GM12878 (cell line): ENCODE measurements around the gene ADAMTSL2. TPM values are rescaled to one million over a fixed set of nuclear protein-coding genes. Genes with fewer than 3 reads are reported as not detected.

Experiments used
- ATAC-seq: fragments of 200-7000 bp; cut with Tn5 transposase; 3 replicates; pipeline ENCODE4 v1.9.1; 2020; ENCODE audit warnings: mild to moderate bottlenecking, moderate library complexity
- BruUV-seq: library from RNA; stranded (reverse); fragments of 400-500 nt; replicated peaks from 2 replicates; lab custom pipeline; 2021; lab: Mats Ljungman, UMichigan
- CTCF ChIA-PET: fragments of 300-600 bp; sonication (Branson Sonifier 250); formaldehyde crosslinking; extraction: SDS; loops from one replicate; lab custom pipeline; 2021; ENCODE audit warnings: inconsistent platforms; lab: Yijun Ruan, JAX
- POLR2A ChIA-PET: fragments of 350-600 bp; formaldehyde crosslinking; extraction: SDS; loops from one replicate; lab custom pipeline; 2021; ENCODE audit warnings: inconsistent platforms; lab: Charles Lee
- RAD21 ChIA-PET: fragments of 300-600 bp; sonication (Branson Sonifier 250); formaldehyde crosslinking; loops from one replicate; lab custom pipeline; 2023; ENCODE audit warnings: antibody characterized with exemption; ENCODE audit not compliant: unreplicated experiment; lab: Charles Lee
- SMC1A ChIA-PET: fragments of 300-600 bp; sonication (Branson Sonifier 250); formaldehyde crosslinking; loops from one replicate; lab custom pipeline; 2023; ENCODE audit not compliant: unreplicated experiment, uncharacterized antibody; lab: Charles Lee
- DNase-seq: peaks from one replicate; pipeline ENCODE4 v3.0.0-alpha.2; 2011; ENCODE audit warnings: low read depth, low spot score
- FAIRE-seq: peaks from 3 replicates; lab custom pipeline; 2011; peaks lifted over from hg19 to GRCh38; lab: Jason Lieb, UNC
- H2AFZ ChIP-seq: 2 replicates; pipeline ENCODE4 v1.6.0; 2011; ENCODE audit warnings: low read depth, low read length, control low read depth; ENCODE audit not compliant: control insufficient read depth
- H3K27ac ChIP-seq: 2 replicates; pipeline ENCODE4 v1.5.1; 2011; ENCODE audit warnings: control low read depth; ENCODE audit not compliant: control insufficient read depth, insufficient read depth
- H3K27me3 ChIP-seq, 2 experiments: replicated peaks in 1 of 2; 2 replicates each; pipeline versions ENCODE4 v1.6.0 to v1.6.1; 2011; ENCODE audit warnings: low read length in 1 of 2; ENCODE audit not compliant: control insufficient read depth in 2 of 2, insufficient read depth in 2 of 2
- H3K36me3 ChIP-seq, 2 experiments: 2 replicates each; pipeline ENCODE4 v1.5.1; 2011; ENCODE audit warnings: low read length in 1 of 2; ENCODE audit not compliant: control insufficient read depth in 2 of 2, insufficient read depth in 2 of 2
- H3K4me1 ChIP-seq: 2 replicates; pipeline ENCODE4 v1.6.1; 2011; ENCODE audit warnings: mild to moderate bottlenecking, low read length, moderate library complexity, mixed read lengths; ENCODE audit not compliant: control insufficient read depth, insufficient read depth
- H3K4me2 ChIP-seq: 2 replicates; pipeline ENCODE4 v1.6.0; 2011; ENCODE audit warnings: control low read depth; ENCODE audit not compliant: control insufficient read depth, insufficient read depth
- H3K4me3 ChIP-seq: fragments of 200-600 bp; sonication (generic); 2 replicates; pipeline ENCODE4 v1.5.1; 2016
- H3K79me2 ChIP-seq: 2 replicates; pipeline ENCODE4 v1.6.0; 2011; ENCODE audit warnings: low read length; ENCODE audit not compliant: control insufficient read depth, insufficient read depth
- H3K9ac ChIP-seq: 2 replicates; pipeline ENCODE4 v1.8.0; 2011; ENCODE audit warnings: low read length, control low read depth, mixed read lengths; ENCODE audit not compliant: control insufficient read depth, insufficient read depth
- H3K9me3 ChIP-seq: replicated peaks from 3 replicates; pipeline ENCODE4 v1.5.1; 2011; ENCODE audit warnings: mild to moderate bottlenecking, low read length; ENCODE audit not compliant: control insufficient read depth, insufficient read depth
- H4K20me1 ChIP-seq: 2 replicates; pipeline ENCODE4 v1.6.0; 2011; ENCODE audit not compliant: control insufficient read depth, insufficient read depth
- BACH1 ChIP-seq: fragments of 450-650 bp; IDR thresholded peaks from 2 replicates; pipeline ENCODE4 v1.6.1; 2017; ENCODE audit warnings: mild to moderate bottlenecking, borderline replicate concordance
- BCL3 ChIP-seq: IDR thresholded peaks from 2 replicates; pipeline ENCODE4 v1.6.1; 2011; ENCODE audit warnings: borderline replicate concordance, low read depth, mild to moderate bottlenecking, moderate library complexity, low read length; ENCODE audit not compliant: insufficient read depth, poor library complexity, severe bottlenecking
- CBX5 ChIP-seq: sonication (generic); IDR thresholded peaks from 2 replicates; pipeline ENCODE4 v1.6.1; 2016; ENCODE audit warnings: low read depth, moderate library complexity, mild to moderate bottlenecking, inconsistent platforms
- E2F8 ChIP-seq: fragments of 450-650 bp; IDR thresholded peaks from 2 replicates; pipeline ENCODE4 v1.6.1; 2018; ENCODE audit warnings: mild to moderate bottlenecking, low read depth, moderate library complexity; ENCODE audit not compliant: partially characterized antibody
- E4F1 ChIP-seq: fragments of 450-650 bp; IDR thresholded peaks from 2 replicates; pipeline ENCODE4 v1.6.1; 2018; ENCODE audit warnings: borderline replicate concordance, mild to moderate bottlenecking; ENCODE audit not compliant: partially characterized antibody
- EGR1 ChIP-seq, 2 experiments: IDR thresholded peaks; 1 replicate in 1 of 2; 2 replicates in 1 of 2; pipeline ENCODE4 v1.6.1; 2011 to 2012; ENCODE audit warnings: low read depth in 2 of 2, low read length in 2 of 2, borderline replicate concordance in 1 of 2, mild to moderate bottlenecking in 1 of 2, moderate library complexity in 1 of 2
- HDGF ChIP-seq: fragments of 450-650 bp; IDR thresholded peaks from 2 replicates; pipeline ENCODE4 v1.6.1; 2016; ENCODE audit warnings: antibody characterized with exemption
- NBN ChIP-seq: fragments of 450-650 bp; IDR thresholded peaks from 2 replicates; pipeline ENCODE4 v1.6.1; 2016
- PAX5 ChIP-seq: IDR thresholded peaks from 2 replicates; pipeline ENCODE4 v1.6.1; 2011; ENCODE audit warnings: low read depth, low read length, borderline replicate concordance
- SREBF2 ChIP-seq: IDR thresholded peaks from 2 replicates; pipeline ENCODE4 v1.6.1; 2012; ENCODE audit warnings: mild to moderate bottlenecking, low read length
- ZNF592 ChIP-seq: fragments of 450-650 bp; IDR thresholded peaks from 2 replicates; pipeline ENCODE4 v1.6.1; 2017; ENCODE audit warnings: mild to moderate bottlenecking, moderate library complexity
- WGBS: methylation state at CpG from one replicate; pipeline ENCODE4 v1.1.6; 2016; ENCODE audit warnings: low lambda C conversion rate; ENCODE audit not compliant: insufficient replicate concordance, insufficient coverage; ENCODE audit errors: missing lambda C conversion rate; 5-methylcytosine and 5-hydroxymethylcytosine counted together
- in situ Hi-C: fragments of 300-500 bp; cut with MboI; formaldehyde crosslinking; loops from 9 replicates; pipeline ENCODE4 v1.14.3; 2018; ENCODE audit warnings: mixed read lengths
- intact Hi-C: fragments of 100-400 bp; cut with micrococcal nuclease; formaldehyde crosslinking; loops from one replicate; pipeline ENCODE4 v1.14.2; 2022; ENCODE audit not compliant: unreplicated experiment
- polyA plus RNA-seq, 11 experiments: library from polyadenylated mRNA; depleted of rRNA in 4 of 11; unstranded in 6 of 11; stranded (reverse) in 5 of 11; fragments of >200 nt; fragmentation: Nextera tagmentation in 4 of 11; fragmentation: Illumina TruSeq in 1 of 11; extraction: Ambion mirVana in 4 of 11; extraction: Trizol in 1 of 11; gene quantifications; 1 replicate in 1 of 11; 2 replicates in 10 of 11; pipeline versions ENCODE4 v1.2.1 to v1.2.3, GENCODE V29; 2011 to 2016; ENCODE audit warnings: inconsistent platforms in 2 of 11, missing spikeins in 2 of 11, low read depth in 1 of 11
- total RNA-seq, 4 experiments: library from RNA; depleted of rRNA in 3 of 4; stranded (reverse); fragments of >200 nt in 3 of 4; fragmentation: Illumina TruSeq in 1 of 4; extraction: Trizol in 1 of 4; gene quantifications; 2 replicates each; pipeline versions ENCODE4 v1.2.1 to v1.2.3, GENCODE V29; 2013 to 2021

Gene ADAMTSL2
- total and polyA plus RNA-seq, 10 of the 15 experiments (the other 5 are each of a cell fraction or from before 2014, with no cell fraction given): 0.07 TPM; not detected in 9

GRCh38 chr9:133507246-133507965, 27.1 kb upstream of the ADAMTSL2 start:
- in situ Hi-C loops (no loop called here), intact Hi-C loops (no loop called here)
- H3K4me1 ChIP-seq: no peaks in the 10 kb centered on the region
- SMC1A ChIA-PET: no interaction called here
- no peak overlapping the region for H3K4me2 ChIP-seq
- peaks cover 1% of the 10 kb centered on the region; the same call in 2 of the 3 replicates for H3K9me3 ChIP-seq
- no peak overlapping the region for H2AFZ ChIP-seq
- DNase-seq (no peak), FAIRE-seq (no peak), ATAC-seq (no peak)
- no peak overlapping the region for H3K9ac ChIP-seq
- CTCF ChIA-PET: no interaction called here
- RAD21 ChIA-PET: no interaction called here
- BruUV-seq: no TSS peak
- no peaks in the 10 kb centered on the region for H4K20me1 ChIP-seq
- no peaks in the 10 kb centered on the region for H3K36me3 ChIP-seq
- no peak overlapping the region for H3K27ac ChIP-seq
- no peak overlapping the region for H3K4me3 ChIP-seq
- H3K79me2 ChIP-seq: no peaks in the 10 kb centered on the region
- no peaks in the 10 kb centered on the region; a peak in 1 of 4 replicates for H3K27me3 ChIP-seq
- POLR2A ChIA-PET: no interaction called here
- WGBS: 37% methylated on average over 24 of the region's 24 CpGs
- TF ChIP-seq CBX5 (no peak), ZNF592 (no peak), E4F1 (no peak), NBN (no peak), PAX5 (no peak), HDGF (no peak), SREBF2 (no peak), BCL3 (no peak), BACH1 (no peak), EGR1 (IDR thresholded peaks at IDR 0.05; ENCODE audit: borderline replicate concordance in 1 of 2, low read depth in 2 of 2, low read length in 2 of 2) (no peak), E2F8 (no peak)
